ENCODE measurements around the gene KCNJ12.
"Not testable (repeated sequence)": the region's sequence is repeated elsewhere in the genome, so short reads cannot be mapped to it uniquely, and the experiment has no call there.

KCNJ12 gene

GRCh38 chr17:21387616-21388015 lies 11.5 kb downstream of the KCNJ12 start:
- no peak for DNase-seq (ENCODE audit: low read depth, low spot score)

- no peak for DNase-seq (ENCODE audit: low read depth, low spot score)
Measured at GRCh38 chr17:21388066-21388465, 11.9 kb downstream of the KCNJ12 start.

GRCh38 chr17:21388944-21389343 lies 12.8 kb downstream of the KCNJ12 start:
- DNase-seq (ENCODE audit: low read depth, low spot score), result no peak

DNA sequence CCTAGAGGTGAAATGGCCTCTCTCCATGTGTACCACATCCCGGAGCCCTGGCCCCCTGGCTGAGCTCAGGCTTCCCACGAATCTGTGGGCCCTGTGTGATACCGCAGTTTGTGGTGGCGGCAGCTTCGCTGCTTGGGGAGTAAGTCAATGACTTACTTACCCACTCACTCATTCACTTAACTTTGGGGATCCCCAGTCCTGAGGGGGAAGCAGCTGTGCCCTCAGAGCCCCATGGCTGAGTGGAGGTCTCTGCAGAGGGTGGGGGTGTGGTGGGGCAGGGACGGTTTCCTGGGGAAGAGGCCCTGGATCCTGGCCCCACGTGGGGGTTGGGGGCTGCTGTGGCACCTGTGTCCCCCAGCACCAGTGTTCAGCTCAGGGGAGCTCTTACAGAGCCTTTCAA lies 13.2 kb downstream of the KCNJ12 start:
- DNase-seq (ENCODE audit: low read depth, low spot score), result no peak

GRCh38 chr17:21390294-21390693 lies 14.1 kb downstream of the KCNJ12 start:
- DNase-seq (ENCODE audit: low read depth, low spot score), result no peak

DNA sequence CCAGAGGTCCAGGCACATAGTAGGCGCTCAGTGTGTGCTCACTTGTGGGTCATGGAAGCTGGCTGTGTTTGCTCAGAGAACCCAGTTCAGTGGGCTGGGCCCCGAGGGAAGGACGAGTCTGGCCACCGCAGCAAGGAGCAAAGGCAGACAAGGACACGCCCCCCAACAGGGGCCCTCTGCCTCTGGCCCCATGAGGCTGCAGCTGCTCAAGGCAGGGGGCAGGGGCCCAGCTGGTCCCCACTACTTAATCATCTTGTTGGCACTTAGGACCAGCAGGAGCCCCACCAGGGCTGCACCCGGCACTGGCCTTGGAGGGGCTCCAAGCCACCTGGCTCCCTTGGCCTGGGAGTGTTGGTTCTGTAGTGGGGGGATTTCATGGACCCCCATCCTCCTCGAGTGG lies 16.1 kb downstream of the KCNJ12 start:
- no peak for DNase-seq (ENCODE audit: low read depth, low spot score)

- DNase-seq (ENCODE audit: low read depth, low spot score), result no peak
Measured at GRCh38 chr17:21394265-21394664, 18.1 kb downstream of the KCNJ12 start.

DNA sequence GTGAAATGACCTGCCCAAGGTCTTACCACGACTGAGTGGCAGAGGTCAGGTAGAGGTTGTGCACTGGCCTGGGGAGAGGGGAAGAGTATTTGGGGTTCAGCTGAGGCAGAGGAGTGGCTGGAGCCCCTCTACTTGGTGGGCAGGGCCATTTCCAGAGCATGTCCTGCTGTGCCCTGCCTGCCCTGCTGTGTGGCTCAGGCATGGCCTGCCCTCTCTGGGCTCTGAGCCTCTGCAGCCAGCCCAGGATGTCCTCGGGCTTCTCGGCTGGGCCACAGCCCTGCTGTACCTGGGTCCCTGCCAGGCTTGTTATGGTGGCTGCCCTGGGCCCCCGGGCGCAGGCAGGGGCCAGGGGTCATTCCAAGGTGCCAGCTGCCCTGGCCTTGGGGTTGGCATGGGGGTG lies 19.6 kb downstream of the KCNJ12 start:
- no peak for DNase-seq (ENCODE audit: low read depth, low spot score)

GRCh38 chr17:21396237-21396636 lies 20.1 kb downstream of the KCNJ12 start:
- DNase-seq (ENCODE audit: low read depth, low spot score), result no peak

DNA sequence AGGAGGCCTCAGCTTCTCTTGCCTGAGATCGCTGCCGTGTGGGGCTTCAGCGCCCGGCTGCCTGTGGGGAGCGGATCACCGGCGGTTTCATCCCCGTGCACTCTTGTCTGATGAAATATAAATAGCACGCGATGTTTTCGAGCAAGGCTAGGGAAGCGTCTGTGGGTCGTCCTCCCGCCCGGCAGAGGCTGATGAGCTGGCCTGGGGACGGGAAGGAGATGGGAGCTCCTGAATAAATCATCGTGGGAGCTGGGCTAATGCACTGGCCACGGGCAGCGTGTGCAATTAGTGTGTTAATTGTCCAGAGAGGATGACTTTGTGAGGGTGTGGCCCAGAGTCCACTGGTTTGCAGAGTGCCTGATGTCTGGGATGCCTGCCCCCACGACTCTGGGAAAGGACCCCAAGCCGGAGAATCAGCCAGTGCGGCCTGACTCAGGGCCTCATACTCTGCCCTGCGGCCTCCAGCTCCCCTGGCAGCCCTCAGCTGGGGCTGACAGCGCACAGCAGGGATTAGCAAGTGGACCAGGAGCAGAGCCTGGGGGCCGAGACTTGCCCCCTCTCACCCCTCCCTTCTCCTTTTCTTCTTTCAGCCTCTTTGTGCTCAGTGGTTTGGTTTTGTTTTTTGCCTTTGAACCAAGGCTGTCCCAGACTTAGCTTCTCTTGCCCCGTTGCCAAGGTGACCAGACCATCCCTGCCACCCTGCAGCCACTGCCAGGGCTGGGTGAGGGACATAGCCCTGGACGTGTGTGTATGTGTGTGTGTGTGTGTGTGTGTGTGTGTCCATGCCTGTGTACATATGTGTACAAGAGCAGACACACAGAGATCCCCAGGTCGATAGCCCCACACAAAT lies 21.4 kb downstream of the KCNJ12 start:
- DNase-seq (ENCODE audit: low read depth, low spot score), result no peak

- no peak for DNase-seq (ENCODE audit: low read depth, low spot score)
Measured at GRCh38 chr17:21399474-21400186, 23.5 kb downstream of the KCNJ12 start.

DNA sequence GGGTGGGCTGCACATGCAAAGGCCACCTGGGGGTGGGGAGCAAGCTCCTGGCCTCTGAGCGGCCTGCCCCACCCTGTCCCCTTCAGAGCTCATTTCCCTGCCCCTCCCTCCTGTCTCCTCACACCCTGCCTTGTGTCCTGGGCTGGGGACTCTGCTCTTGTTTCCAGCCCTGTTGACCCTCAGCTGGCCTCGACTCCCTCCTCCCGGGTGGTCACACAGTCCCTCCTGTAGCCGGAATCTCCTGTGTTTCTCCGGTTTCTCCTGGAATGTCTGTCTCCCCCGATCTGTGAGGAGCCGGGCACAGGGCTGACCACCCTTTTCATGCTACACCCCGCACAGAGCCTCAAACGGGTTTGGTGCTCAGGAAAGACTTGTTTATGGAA lies 24.0 kb downstream of the KCNJ12 start:
- DNase-seq (ENCODE audit: low read depth, low spot score), result not testable (repeated sequence)

DNA sequence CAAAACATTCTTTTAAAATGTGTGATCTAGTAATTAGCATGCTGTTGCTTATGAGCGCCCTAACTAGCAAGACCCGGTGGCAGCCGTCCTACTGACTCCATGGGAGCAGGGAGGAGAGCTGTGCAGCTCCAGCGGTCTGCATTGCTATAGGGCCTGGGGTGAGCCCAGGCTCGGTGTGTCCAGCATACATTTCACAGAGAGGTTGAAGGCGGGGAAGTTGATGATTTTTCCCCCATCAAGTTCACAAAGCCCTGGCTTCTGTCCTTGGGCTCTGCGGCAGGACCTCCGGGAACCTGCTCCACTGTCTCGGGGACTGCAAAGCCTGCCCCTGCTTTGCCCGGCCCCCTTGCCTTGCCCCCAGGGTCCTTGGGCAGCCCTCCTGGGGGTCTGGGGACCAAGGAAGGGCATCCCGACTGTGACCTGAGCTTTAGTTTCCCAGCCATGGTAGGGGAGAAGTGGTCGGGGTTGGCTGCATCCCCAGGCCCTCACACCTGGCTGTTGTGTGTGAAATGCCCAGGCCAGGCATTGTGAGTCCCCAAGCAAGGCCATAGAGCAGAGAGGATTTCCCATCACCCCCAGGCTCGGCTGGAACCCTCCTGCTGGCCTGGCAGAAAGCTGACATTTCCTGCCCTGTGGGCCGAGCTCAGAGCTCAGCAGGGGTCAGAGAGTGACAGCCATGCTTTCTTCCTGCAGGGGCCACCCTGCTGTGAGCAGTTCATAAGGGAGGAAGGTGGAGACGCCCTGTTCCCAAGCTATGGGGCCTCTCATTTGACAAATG lies 24.8 kb downstream of the KCNJ12 start:
- DNase-seq (ENCODE audit: low read depth, low spot score), result no peak

DNA sequence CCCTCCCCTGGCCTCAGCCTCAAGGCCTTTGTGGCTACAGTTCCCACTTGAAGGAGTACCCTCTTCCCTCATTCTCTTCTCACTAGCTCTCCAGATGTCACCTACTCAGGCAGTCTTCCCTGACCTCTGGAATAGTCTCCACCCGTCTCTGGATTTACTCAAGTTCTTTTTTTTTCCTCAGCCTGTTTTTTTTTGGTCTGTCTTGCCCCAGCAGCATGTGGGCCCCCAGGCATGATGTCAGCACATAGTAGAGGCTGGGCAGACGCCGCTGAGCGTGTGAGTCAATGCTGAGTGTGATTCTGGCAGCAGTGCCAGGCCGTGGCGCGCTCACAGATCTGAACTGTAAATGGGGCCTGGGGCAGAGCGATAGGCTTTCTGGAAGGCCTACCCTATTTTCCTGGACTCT lies 26.0 kb downstream of the KCNJ12 start:
- not testable (repeated sequence) for DNase-seq (ENCODE audit: low read depth, low spot score)

GRCh38 chr17:21402926-21403325 lies 26.8 kb downstream of the KCNJ12 start:
- not testable (repeated sequence) for DNase-seq (ENCODE audit: low read depth, low spot score)

DNA sequence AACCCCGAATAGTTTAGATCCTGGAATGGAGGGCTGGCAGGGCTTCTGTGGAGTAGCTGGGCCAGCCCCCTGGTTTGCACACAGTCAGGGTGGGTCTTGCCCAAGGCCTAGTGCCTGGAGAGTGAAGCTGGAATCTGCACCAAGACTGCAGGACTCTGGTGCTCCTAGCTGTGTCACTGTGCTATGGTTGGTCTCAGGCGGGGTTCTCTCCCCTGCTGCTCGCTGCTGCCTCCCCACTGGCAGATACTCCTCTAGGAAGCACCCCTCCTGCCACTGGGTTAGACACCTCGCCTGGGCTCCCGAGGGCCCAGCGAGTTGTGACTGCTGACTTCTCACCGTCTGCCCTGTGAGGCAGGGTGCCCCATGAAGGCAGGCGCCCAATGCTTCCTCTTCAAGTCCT lies 27.9 kb downstream of the KCNJ12 start:
- DNase-seq (ENCODE audit: low read depth, low spot score), result not testable (repeated sequence)

GRCh38 chr17:21404539-21404938 lies 28.4 kb downstream of the KCNJ12 start:
- DNase-seq (ENCODE audit: low read depth, low spot score), result not testable (repeated sequence)

GRCh38 chr17:21404956-21405731 lies 29.0 kb downstream of the KCNJ12 start:
- DNase-seq (ENCODE audit: low read depth, low spot score), result not testable (repeated sequence)

- DNase-seq (ENCODE audit: low read depth, low spot score), result not testable (repeated sequence)
Measured at GRCh38 chr17:21405904-21406400, 29.8 kb downstream of the KCNJ12 start.

- DNase-seq (ENCODE audit: low read depth, low spot score), result not testable (repeated sequence)
Measured at GRCh38 chr17:21406616-21407404, 30.7 kb downstream of the KCNJ12 start.
